Measurements from ENCODE around the gene USF3.

The USF3 gene, protein sequence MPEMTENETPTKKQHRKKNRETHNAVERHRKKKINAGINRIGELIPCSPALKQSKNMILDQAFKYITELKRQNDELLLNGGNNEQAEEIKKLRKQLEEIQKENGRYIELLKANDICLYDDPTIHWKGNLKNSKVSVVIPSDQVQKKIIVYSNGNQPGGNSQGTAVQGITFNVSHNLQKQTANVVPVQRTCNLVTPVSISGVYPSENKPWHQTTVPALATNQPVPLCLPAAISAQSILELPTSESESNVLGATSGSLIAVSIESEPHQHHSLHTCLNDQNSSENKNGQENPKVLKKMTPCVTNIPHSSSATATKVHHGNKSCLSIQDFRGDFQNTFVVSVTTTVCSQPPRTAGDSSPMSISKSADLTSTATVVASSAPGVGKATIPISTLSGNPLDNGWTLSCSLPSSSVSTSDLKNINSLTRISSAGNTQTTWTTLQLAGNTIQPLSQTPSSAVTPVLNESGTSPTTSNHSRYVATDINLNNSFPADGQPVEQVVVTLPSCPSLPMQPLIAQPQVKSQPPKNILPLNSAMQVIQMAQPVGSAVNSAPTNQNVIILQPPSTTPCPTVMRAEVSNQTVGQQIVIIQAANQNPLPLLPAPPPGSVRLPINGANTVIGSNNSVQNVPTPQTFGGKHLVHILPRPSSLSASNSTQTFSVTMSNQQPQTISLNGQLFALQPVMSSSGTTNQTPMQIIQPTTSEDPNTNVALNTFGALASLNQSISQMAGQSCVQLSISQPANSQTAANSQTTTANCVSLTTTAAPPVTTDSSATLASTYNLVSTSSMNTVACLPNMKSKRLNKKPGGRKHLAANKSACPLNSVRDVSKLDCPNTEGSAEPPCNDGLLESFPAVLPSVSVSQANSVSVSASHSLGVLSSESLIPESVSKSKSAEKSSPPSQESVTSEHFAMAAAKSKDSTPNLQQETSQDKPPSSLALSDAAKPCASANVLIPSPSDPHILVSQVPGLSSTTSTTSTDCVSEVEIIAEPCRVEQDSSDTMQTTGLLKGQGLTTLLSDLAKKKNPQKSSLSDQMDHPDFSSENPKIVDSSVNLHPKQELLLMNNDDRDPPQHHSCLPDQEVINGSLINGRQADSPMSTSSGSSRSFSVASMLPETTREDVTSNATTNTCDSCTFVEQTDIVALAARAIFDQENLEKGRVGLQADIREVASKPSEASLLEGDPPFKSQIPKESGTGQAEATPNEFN (N-terminal part only)

GRCh38 chr3:113695786-113696645 lies at the start of gene USF3:
Gene USF3 (minus strand): TSS chr3:113696642. CDS start chr3:113674878, 21,764 bp downstream.
- no peak for DNase-seq (ENCODE audit: low read depth, low spot score)
- Histone ChIP-seq H3K9me3 (ENCODE audit: low read depth, low read length) (no peaks in the 10 kb centered on the region), H3K36me3 (ENCODE audit: insufficient read depth, low read length) (no peaks in the 10 kb centered on the region), H3K4me3 (peak within 1 kb of the TSS; percentile 96), H3K9ac (ENCODE audit: insufficient read length) (peak within 1 kb of the TSS; percentile 87), H3K27ac (peak within 1 kb of the TSS; percentile 63; the same call in 1 of the 2 replicates)
- TF ChIP-seq POLR2AphosphoS5 (IDR thresholded peaks at IDR 0.05; ENCODE audit: borderline replicate concordance, low read depth, low read length) (peak; percentile 80), FOXP2 (optimal IDR thresholded peaks at IDR 0.05; ENCODE audit: control extremely low read depth, extremely low read length, insufficient read depth) (no peak), EZH2 (IDR thresholded peaks at IDR 0.05) (no peak)

DNA sequence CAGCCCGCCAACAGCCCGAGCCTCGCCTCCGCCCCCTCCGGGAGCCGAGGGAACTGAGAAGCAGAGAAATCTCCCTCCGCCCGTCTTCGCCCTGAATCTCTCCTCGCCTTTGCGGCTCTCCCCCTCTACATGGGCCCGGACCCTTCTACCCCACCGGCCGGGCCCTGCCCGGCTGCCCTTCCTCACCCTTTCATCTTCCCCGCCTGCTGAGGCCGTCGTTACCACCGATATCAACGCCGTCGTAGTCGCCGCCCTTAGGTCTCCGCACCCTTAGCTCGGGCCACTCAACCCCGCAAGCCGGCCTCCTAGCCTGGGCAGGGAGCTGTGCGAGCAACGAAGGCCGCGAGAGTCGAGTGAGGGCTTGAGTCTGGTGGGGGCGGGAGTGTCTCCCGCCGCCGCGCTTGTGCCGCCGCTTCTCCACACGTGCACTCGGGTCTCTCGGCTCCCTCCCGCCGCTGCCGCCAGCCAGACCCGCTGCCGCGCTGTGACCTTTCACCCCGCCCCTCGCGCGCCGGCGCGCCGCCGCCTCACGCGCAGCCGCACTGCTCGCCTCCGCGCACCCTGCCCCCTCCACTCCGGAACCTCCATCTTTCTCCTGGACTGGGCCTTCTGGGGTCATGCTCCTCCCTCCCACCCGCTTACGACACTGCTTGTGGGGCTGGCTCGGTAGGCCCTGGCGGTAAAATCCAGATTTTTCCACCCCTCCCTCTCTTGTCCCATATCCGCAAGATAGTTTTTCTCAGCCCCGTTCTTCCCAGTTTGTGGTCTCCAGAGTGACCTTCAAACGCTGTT lies 49.5 kb upstream of the USF3 start, which contains the start of gene NAA50:
Gene NAA50 (minus strand): TSS at position 494 of the 792 bp plus-strand sequence. CDS start 300 bp downstream, at position 194.
- H3K9me3 ChIP-seq (ENCODE audit: low read depth, low read length) = no peaks in the 10 kb centered on the region
- H3K27ac ChIP-seq = peak within 1 kb of the TSS; percentile 100
- peaks cover 16% of the 10 kb centered on the region; the same call in 1 of the 2 replicates for H3K36me3 ChIP-seq (ENCODE audit: insufficient read depth, low read length)
- peak; percentile 77 for TF ChIP-seq POLR2AphosphoS5 (IDR thresholded peaks at IDR 0.05; ENCODE audit: borderline replicate concordance, low read depth, low read length)
- TF ChIP-seq FOXP2 (optimal IDR thresholded peaks at IDR 0.05; ENCODE audit: control extremely low read depth, extremely low read length, insufficient read depth) = no peak
- H3K9ac ChIP-seq (ENCODE audit: insufficient read length) = peak within 1 kb of the TSS; percentile 99
- DNase-seq (ENCODE audit: low read depth, low spot score) = peak; percentile 70
- H3K4me3 ChIP-seq = peak within 1 kb of the TSS; percentile 98

GRCh38 chr3:113744941-113745755 lies 48.7 kb upstream of the USF3 start:
- peaks cover 16% of the 10 kb centered on the region; the same call in 1 of the 2 replicates for H3K36me3 ChIP-seq (ENCODE audit: insufficient read depth, low read length)
- H3K4me3 ChIP-seq = peak overlapping the region; percentile 98
- TF ChIP-seq EZH2 (IDR thresholded peaks at IDR 0.05) = no peak
- TF ChIP-seq POLR2AphosphoS5 (IDR thresholded peaks at IDR 0.05; ENCODE audit: borderline replicate concordance, low read depth, low read length) = peak; percentile 26; the same call in 1 of the 2 replicates
- no peak for TF ChIP-seq FOXP2 (optimal IDR thresholded peaks at IDR 0.05; ENCODE audit: control extremely low read depth, extremely low read length, insufficient read depth)
- H3K9me3 ChIP-seq (ENCODE audit: low read depth, low read length) = no peaks in the 10 kb centered on the region
- H3K9ac ChIP-seq (ENCODE audit: insufficient read length) = peak overlapping the region; percentile 99
- DNase-seq (ENCODE audit: low read depth, low spot score) = peak; percentile 68
- H3K27ac ChIP-seq = peak overlapping the region; percentile 100

DNA sequence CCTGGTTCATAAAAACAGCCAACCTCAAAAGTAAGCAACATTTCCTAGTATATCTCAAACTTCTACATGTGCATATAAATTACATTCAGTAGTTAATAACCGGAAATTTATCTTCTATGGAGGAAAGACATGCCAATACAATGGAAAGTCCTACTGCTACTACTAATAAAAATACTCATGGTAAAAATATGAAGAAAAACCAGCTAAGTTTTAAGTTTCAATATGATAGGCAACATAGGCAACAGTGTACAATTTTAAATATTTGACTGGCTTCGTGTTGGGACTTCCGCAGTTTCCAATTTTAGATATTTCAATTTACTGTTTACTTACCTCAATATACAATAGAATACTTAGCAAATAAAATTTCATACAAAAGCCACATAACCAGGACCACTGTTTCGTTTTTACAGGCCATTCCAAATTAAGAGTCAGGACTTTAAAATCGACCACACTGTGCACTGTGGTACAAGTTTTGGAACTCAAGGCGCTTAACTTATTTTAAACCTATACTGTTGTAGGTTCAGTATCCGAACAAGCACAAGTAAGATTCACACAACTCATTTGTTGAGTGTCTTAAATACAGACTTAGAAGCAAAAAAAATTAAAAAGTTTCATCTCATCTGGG lies 46.7 kb upstream of the USF3 start:
- Histone ChIP-seq H3K4me3 (peak overlapping the region; percentile 98), H3K9ac (ENCODE audit: insufficient read length) (peak overlapping the region; percentile 99), H3K27ac (peak overlapping the region; percentile 47; the same call in 1 of the 2 replicates), H3K36me3 (ENCODE audit: insufficient read depth, low read length) (peaks cover 16% of the 10 kb centered on the region; the same call in 1 of the 2 replicates), H3K9me3 (ENCODE audit: low read depth, low read length) (no peaks in the 10 kb centered on the region)
- DNase-seq (ENCODE audit: low read depth, low spot score) = no peak
- TF ChIP-seq EZH2 (IDR thresholded peaks at IDR 0.05) = no peak
- TF ChIP-seq FOXP2 (optimal IDR thresholded peaks at IDR 0.05; ENCODE audit: control extremely low read depth, extremely low read length, insufficient read depth) = no peak
- no peak for TF ChIP-seq POLR2AphosphoS5 (IDR thresholded peaks at IDR 0.05; ENCODE audit: borderline replicate concordance, low read depth, low read length)

DNA sequence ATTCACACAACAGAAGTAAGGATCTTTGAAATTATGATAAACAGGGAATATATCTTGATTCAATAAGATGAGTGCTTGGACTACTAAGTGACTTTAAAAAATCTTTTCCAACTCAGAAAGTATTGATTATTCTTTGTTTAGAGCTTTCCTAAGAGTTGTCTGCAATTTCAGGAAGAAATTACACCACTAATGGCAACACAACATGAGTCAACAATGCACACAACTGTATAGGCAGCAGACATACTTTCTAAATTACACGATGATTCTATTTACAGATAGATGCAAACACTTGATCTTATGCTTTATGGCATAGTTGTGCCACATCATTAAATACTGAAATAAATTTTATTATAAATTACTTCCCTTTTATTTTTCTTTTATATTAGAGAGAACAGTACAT lies 45.2 kb upstream of the USF3 start:
- Histone ChIP-seq H3K4me3 (no peak overlapping the region), H3K36me3 (ENCODE audit: insufficient read depth, low read length) (peaks cover 16% of the 10 kb centered on the region; the same call in 1 of the 2 replicates), H3K9ac (ENCODE audit: insufficient read length) (no peak overlapping the region), H3K9me3 (ENCODE audit: low read depth, low read length) (no peaks in the 10 kb centered on the region), H3K27ac (no peak overlapping the region)
- TF ChIP-seq EZH2 (IDR thresholded peaks at IDR 0.05) = no peak
- TF ChIP-seq FOXP2 (optimal IDR thresholded peaks at IDR 0.05; ENCODE audit: control extremely low read depth, extremely low read length, insufficient read depth) = no peak
- no peak for TF ChIP-seq POLR2AphosphoS5 (IDR thresholded peaks at IDR 0.05; ENCODE audit: borderline replicate concordance, low read depth, low read length)
- DNase-seq (ENCODE audit: low read depth, low spot score) = no peak

DNA sequence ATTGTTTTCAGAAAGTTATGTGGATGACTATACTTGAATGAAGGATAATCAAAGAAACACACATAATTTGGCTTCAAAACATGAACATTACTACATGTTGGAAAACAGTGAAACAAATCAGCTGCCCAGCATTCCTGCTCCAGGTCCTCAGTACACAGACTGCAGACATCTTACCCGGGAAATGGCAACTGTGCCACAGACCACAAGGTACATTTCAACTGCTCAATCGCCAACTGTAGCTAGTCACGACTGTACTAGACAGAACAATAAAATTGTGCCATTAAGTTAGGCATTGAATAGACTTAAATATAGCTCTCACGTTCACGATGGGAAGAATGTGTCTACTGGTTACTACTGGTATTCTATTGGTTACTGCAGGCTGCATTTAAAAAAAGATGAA lies 44.6 kb upstream of the USF3 start:
- Histone ChIP-seq H3K4me3 (no peak overlapping the region), H3K9me3 (ENCODE audit: low read depth, low read length) (no peaks in the 10 kb centered on the region), H3K36me3 (ENCODE audit: insufficient read depth, low read length) (peaks cover 16% of the 10 kb centered on the region; the same call in 1 of the 2 replicates), H3K27ac (no peak overlapping the region), H3K9ac (ENCODE audit: insufficient read length) (no peak overlapping the region)
- DNase-seq (ENCODE audit: low read depth, low spot score) = no peak
- TF ChIP-seq FOXP2 (optimal IDR thresholded peaks at IDR 0.05; ENCODE audit: control extremely low read depth, extremely low read length, insufficient read depth) (no peak), EZH2 (IDR thresholded peaks at IDR 0.05) (no peak), POLR2AphosphoS5 (IDR thresholded peaks at IDR 0.05; ENCODE audit: borderline replicate concordance, low read depth, low read length) (no peak)

All from SK-N-MC (cell line).